ENCODE data around the gene LRRC56.
"Not testable (repeated sequence)": the region's sequence is repeated elsewhere in the genome, so short reads cannot be mapped to it uniquely, and the experiment has no call there.

LRRC56 gene

DNA sequence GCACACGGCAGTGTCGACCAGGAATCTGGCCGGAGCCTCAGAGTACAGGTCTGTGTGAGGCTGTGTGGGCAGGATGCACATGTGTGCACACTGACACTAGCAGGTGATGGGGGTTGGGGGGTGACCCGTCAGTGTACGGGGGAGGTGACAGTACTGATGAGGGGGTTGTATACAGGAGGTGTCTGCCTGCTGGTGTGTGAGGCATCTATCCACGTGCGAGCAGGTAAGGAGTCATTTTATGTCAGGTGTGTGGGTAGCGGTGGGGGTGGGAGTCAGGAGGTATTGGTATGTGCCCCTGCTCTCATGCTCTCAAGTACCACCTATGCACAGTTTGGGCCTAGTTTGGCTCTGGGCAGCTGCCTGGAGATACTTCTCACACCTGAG lies 34.5 kb downstream of the LRRC56 start:
- DNase-seq, result no peak

DNA sequence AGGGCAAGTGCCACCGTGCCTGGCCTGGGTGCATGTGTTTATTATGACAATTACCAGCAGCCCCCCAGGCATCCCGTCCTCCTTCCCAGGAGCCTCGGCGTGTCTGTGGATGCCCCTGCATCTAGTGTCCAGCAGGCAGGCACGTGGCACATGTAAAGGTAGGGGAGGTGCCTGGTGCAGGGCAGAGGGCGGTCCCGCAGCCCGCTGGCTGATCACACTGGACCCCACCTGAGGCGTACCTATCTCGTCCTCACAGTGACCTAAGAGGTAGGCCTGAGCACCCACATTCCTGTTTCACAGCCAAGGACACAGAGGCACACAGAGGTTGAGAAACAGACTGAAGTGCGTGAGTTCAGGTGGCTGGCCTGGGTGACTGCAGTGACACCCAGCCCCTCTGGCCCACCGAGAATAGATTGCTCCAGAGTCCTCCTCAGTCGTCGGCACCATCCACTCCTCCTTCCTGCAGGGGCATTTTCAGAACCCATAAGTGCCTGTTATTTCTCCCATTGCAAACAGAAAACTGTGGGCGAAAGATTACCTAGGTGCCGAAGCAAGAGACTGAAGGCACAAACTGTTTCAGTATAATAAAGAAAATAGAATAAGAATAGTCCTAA lies 35.9 kb downstream of the LRRC56 start:
- DNase-seq, result no peak

DNA sequence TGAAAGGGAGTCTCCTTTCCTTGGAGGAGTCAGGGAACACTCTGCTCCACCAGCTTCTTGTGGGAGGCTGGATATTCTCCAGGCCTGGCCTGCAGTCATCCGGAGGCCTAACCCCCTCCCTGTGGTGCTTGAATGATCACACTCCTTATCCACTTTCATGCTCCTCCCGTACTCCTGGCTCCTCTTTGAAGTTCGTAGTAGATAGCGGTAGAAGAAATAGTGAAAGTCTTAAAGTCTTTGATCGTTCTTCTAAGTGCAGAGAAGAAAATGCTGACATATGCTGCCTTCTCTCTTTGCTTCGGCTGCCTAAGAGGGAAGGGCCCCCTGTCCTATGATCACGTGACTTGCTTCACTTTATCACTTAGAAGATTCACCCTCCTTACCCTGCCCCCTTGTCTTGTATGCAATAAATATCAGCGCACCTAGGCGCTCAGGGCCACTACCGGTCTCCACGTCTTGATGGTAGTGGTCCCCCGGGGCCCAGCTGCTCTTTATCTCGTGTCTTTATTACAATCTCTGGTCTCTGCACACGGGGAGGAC lies 36.8 kb downstream of the LRRC56 start:
- not testable (repeated sequence) for DNase-seq

DNA sequence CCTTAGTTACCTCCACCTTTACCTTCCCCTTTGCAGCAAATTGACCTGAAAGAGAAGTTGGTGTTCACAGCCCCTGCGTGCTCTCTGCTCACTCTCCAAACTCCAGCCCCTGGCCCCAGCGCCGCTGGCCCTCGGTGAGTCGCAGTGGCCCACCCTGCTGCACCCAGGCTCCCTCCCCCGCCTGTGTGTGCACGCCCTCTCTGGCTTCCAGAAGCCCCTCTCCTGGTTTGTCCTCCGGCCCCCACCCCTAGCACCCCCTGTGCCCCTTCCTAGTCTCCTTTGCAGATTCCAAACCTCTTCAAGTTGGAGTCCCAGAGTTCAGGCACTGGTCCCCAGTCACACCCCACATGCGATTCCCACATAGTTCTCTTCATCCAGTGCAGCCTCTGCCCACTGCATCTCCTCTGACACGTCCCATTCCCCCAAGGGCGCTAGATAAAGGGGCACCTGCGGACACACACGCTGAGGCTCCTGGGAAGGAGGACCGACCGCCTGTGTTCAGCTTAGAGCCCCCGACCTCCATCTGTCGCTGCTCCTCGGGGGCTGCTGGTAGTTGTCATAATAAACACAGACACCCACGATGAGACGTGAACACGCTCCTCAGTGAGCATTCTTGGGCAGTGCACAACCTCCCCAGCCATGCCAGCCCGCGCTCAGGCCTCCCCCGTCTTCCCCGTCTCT lies 37.4 kb downstream of the LRRC56 start:
- DNase-seq, result no peak

DNA sequence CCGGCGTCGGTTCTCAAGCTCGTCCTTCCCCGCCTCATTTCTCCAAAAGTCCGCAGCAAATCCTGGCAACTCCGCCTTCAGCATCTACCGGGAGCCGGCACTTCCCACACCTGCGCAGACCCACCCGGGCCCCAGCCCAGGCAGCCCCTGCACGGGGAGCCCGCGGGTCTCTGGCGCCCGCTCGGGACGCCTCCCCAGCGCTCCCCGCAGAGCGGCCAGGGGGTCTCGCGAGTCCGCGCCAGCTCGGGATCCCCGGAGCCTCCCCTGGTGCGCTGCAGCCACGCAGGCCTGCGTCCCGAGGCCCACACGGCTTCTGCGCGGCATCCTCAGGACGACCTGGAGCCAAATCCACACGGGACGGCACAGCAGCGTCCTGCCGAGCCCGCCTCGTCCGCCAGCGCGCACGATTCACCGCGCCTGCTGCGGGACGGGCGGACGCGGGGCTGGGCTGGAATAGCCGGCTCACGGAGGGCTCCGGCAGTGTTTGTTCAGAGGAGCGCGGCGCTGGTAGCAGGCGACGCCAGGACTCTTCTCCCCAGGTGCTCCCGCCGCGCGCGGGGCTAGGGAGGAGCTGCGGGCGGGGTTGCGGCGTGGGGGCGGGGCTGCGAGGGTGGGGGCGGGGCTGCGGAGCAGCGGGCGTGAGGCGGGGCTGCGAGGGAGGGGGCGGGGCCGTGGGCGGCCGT lies 38.1 kb downstream of the LRRC56 start:
- peak in 4 of 58 donors; percentile 16 to 57 (median 48) for DNase-seq

DNA sequence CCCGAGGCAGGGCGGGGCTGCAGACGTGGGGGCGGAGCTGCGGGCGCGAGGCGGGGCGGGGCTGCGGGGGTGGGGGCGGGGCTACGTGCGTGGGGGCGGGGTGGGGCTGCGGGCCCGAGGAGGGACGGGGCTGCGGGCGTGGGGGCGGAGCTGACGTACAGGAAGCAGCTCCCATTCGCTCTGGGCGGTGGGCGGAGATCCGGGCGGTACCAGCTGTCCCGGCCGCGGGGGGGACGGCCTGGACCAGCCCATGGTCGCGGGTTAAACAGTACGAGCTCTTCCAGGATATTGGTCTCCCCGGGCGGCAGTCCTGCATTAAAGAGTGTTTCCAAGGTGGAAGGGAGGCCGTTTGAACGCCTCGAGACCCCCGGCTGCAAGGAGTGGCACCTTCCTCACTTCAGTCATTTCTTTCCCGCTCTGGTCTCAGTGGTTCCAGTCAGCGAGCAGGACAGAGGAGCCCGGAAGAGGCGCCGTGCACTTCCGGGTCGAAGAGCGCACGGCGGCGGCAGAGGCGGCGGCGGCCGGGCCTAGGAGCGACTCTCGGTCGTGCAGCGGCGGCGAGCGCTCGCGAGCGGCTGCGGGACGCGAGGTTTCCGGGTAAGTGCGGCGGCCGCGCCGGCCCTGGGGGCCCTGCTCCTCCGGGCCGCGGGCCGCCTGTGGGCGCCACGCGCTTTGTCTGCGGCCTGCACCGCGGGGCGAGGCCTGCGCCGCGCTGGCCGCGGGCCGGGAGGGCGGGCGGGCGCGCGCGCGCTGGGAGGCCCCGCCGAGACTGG lies 38.9 kb downstream of the LRRC56 start, which contains the start of gene PHRF1:
TSS of gene PHRF1 (plus strand) at position 475 of the 773 bp plus-strand sequence. CDS start 5,043 bp downstream, outside the sequence.
- DNase-seq, result peak; percentile 62 to 99 (median 94)

DNA sequence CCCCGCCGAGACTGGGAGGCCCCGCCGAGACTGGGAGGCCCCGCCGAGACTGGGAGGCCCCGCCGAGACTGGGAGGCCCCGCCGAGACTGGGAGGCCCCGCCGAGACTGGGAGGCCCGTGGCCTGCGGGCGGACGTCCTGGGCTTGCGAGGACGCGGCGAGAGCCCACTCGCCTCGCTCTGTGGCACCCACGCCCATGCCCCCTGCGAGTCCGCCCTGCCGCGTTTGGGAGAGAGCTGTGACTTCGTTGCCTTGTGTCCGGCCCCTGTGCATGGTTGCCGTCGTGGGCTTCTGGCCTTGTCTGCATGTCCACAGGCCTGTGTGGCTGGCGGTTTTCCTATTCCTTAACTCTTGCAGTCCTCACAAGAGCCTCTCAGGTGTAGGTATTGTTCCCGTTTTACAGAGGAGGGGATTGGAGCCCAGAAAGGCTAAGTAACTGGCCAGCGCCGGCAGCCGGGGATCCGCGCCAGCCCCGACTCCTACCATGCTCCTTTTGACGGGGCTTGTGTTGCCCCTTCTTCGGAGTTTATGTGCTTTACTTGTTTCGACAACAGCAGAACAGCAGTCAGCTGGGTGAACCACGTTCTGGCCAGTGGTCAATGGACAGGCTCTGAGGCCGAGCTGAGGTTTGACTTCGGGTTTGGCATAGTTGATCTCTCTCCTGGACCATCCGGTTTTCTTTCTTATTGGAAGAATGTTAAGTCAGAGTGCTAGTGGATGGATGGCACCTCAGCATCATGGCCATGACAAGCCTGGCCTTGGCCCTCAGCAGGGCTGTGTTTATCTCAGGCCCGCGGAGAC lies 39.7 kb downstream of the LRRC56 start:
- no peak for DNase-seq

DNA sequence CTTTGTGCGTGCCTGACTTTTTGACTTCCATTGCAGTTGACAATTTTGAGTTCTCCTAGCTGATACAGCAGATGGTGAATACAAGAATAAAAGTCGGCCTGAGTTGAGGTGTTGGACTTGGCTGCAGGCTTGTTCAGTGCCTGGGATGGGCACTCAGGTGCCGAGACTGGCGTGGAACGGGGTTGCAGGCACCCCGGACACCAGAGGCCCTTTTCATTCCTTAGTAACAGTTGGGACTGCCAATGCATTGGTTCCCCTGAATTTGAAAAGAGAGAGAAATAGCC lies 40.2 kb downstream of the LRRC56 start:
- no peak for DNase-seq

DNA sequence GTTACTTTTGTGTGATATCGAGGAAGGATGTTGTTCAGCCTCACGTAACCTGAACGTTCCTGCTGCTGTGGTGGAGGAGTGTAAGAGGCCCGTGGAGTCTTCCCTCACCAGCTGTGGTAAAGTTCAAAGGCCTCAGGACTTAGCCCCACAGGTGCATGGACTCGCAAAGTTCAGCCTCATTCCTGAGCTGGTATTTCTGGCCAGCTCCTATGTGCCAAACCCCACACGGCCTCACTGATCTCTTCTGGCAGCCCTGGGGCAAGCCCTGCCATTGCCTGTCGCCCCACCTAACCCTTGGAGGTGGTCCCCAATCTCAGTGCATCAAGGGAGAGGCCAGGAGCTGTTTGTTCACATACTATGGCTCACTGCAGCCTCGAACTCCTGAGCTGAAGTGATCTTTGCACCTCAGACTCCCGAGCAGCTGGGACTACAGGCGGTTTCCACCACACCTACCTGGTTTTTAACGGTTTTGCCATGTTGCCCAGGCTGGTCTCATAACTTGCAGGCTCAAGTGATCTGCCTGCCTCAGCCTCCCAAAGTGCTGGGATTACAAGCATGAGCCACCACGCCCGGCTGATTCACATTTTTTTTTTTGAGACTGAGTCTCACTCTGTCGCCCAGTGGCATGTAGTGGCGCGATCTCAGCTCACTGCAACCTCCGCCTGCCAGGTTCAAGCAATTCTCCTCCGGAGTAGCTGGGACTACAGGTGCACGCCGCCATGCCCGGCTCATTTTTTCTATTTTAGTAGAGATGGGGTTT lies 41.1 kb downstream of the LRRC56 start:
- no peak for DNase-seq

DNA sequence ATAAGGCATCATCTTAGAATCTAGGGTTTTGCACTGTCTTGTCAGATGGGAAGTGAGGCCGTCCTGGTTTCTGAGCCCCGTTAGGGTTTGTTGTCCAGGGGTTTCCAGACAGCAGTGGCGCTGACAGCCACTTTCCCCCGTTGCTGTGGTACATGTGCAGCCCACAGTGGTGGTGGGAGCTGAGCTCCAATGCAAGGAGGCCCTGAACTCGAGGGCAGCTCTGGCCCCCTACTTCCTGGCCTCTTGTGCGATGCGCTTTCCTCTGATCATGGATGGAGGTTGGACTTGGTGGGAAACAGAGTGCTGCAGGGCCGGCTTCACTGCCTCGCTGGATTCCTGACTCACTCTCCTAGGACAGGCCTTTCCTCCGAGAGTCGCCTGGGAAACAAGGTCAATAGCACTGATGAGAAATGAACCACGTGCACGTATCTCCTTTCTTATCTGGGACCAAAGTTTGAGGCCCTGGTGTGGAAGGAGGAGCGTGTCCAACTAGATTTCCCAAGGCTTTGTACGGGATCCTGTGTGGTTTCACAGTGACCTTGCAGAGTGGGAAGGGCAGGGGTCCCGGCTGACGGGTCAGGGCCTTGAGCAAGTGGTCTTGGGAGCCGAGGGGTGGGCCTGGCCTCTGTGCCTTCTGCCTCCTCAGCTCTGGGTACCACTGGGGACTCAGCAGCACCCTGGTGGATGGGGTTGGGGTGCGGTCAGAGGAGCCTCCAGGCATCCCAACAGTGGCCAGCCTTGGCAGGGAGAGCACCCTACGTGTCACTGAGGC lies 42.7 kb downstream of the LRRC56 start:
- DNase-seq, result no peak

DNA sequence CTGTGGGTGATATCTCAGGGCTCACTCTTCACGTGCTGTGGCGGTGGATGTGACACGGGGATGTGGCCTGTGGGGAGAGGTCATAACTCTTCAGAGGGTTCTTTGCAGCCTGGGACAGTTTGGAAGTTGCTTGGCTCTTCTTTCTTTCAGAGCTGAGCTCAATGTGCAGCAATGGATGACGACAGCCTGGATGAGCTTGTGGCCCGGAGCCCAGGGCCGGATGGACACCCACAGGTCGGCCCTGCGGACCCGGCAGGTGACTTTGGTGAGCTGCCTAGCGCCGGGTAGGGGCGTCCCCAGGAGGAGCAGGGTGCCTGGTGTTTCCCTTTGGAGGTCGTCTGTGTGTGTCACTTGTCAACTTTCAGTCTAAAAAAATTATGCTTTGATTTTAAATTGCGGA lies 44.0 kb downstream of the LRRC56 start:
- no peak for DNase-seq

DNA sequence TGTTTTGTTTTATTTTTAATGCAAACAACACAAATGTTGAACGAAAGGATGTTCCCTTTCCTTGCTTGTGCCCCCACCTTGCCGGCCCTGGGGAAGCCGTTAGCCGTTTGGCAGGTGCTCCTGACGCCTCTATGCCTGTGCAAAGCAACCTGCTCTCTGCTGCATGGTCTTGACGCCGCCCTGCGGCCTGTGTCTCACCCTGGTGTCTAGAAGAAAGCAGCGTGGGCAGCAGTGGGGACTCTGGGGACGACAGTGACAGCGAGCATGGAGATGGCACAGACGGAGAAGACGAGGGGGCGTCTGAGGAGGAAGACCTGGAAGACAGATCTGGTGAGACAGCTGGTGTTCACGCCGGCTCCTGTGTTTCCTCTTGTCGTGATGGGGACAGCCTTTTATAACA lies 44.4 kb downstream of the LRRC56 start:
- DNase-seq, result peak in 31 of 58 donors; percentile 12 to 82 (median 49)

DNA sequence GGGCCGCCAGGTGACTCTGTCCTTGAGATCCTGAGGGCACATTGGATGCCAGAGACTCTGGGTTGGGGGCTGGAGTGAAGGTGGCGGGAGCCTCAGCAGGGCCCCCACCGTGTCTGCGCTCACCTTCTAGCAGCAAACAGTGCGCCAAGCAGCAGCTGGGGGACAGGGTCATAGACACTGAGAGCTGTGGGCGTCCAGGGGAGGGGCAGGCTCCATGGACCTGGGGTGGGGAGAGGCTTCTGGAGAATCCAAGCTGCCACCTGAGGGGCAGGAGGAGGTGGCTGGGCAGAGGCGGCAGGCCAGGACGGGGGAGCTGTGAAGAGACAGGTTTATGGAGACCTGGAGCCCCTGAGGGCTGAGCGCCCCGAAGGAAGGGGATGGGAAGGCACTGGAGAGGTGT lies 47.0 kb downstream of the LRRC56 start:
- DNase-seq, result no peak

DNA sequence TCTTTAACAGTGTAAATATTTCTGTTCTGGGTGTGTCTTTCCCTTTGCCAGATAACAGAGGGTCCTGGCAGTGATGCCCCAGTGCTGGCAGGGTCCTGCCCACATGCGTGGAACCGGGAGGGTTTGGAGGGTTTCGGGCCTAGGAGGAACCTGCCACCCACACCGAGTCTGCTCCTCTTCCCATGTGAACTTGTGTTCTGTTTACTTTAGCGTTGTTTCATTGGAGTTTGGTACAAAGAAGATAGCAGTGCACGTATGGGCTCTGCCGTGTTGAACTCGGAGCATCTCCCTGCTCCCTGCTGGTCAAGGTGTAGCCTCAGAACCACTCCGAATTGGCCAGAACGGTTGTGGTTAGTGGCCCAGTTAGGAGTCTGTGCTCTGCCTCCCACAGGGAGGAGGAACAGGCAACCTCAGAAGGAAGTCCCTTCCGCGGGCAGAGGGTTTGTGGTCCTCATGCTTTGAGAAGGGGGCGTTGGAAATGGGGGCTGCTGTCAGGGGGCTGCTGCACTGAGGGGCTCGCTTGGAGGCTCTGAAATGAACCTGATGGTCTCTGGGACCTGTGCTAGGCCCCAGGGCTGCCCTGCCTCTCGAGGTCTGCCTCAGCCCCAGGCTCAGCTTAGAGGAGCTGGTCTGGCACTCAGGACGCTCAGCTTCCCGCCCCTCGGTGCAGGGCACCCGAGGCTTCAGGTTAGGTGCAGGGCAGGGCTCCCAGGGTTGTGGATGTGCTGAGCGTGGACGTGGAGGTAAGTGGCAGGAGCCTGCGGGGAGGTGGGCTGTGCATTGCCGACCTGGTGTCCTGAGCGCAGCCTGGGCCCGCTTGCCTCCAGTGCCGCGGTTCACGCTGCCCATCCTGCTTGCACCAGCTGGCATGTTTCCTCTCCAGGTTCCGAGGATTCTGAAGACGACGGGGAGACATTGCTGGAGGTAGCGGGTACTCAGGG lies 49.3 kb downstream of the LRRC56 start:
- DNase-seq, result no peak

DNA sequence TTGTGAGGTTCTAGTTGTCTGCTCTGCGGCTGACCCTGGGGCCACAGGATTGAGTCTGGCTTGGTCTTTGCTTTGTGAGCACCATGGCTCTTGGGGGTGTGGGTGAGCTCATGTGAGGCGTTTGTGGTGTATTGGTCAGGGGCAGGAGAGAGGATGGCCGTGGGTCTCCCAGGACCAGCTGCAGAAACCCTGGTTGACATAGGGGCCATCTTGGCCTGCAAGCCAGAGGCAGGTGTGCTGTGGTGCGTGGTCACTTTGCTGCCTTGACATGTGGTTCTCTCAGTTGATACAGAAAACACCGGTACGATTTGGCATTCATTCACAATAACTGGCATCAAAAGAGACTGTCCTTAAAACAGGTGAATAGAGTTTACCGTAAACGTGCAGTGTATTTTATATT lies 50.2 kb downstream of the LRRC56 start:
- DNase-seq, result no peak

DNA sequence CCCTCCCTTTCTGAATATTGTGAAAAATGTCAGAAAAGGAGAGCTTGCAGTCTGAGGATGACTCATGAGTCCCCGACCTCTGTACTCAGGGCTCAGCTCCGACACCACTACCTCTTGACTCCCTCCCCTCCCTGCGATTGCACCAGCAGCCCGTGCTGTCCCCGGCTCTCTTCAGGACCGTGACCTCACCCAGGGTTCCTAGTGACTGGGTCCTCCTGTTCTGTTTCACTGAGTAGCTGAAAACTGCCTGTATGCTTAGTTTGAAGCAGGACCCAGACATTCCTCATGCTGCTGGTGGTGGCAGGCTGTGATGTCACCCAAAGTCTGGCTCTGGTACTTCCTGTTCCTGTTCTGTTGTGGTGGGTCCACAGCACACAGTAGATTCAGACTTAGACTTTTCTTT lies 50.7 kb downstream of the LRRC56 start:
- DNase-seq, result peak in 1 of 58 donors; percentile 15

DNA sequence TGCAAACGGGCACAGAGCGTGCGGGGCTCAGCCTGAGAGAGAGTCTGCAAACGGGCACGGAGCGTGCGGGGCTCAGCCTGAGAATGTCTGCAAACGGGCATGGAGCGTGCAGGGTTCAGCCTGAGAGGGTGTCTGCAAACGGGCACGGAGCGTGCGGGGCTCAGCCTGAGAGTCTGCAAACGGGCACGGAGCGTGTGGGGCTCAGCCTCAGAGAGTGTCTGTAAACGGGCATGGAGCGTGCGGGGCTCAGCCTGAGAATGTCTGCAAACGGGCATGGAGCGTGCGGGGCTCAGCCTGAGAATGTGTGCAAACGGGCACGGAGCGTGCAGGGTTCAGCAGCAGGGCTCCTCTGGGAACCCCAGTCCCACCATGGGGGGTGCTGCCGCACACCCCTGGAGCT lies 52.5 kb downstream of the LRRC56 start:
- no peak for DNase-seq

DNA sequence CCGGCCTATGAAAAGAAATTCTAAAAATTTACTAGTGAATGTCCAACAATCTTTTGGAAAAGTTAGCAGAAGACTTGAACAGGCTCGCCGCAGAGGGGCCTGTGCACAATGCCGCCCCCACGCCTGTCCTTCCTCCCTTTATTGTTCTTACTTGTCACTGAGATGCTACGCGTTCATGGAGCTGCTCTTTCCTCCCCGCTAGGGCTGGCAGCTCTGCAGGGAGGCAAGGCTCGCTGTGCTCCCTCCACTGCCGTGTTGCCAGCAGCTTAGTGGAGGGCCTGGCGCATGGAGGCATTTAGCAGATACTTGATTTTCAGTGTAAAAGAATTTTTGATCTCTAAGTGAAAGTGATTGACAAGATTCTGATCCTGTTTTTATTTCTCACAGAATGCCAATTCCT lies 53.7 kb downstream of the LRRC56 start:
- DNase-seq, result no peak
